ENCODE results near the gene MAGEA4. TPM values are rescaled to one million over a fixed set of nuclear protein-coding genes. Genes with fewer than 3 reads are reported as not detected.

Gene MAGEA4
- total RNA-seq, 4 donors from 2014 or later = not detected

- H3K36me3 ChIP-seq = no peaks in the 10 kb centered on the region
Measured at GRCh38 chrX:151954730-151955129, 42.0 kb downstream of the MAGEA4 start.

GRCh38 chrX:151958101-151958500 lies 45.4 kb downstream of the MAGEA4 start:
- Histone ChIP-seq H3K36me3 (no peaks in the 10 kb centered on the region), H3K9me3 (no peaks in the 10 kb centered on the region), H3K4me1 (no peaks in the 10 kb centered on the region), H3K27ac (no peak overlapping the region), H3K27me3 (no peaks in the 10 kb centered on the region), H3K4me3 (no peak overlapping the region)
- TF ChIP-seq POLR2A (IDR thresholded peaks at IDR 0.05) = no peak
- no peak for TF ChIP-seq CTCF (IDR thresholded peaks at IDR 0.05)
- no peak for DNase-seq
- intact Hi-C loops (cut with DNase I; ENCODE audit: low total_unique reads) = no loop called here

More at GRCh38 chrX:151954730-151955129, 42.0 kb downstream of the MAGEA4 start:
- no peak for DNase-seq
- Histone ChIP-seq H3K4me3 (no peak overlapping the region), H3K9me3 (no peaks in the 10 kb centered on the region), H3K27ac (no peak overlapping the region), H3K4me1 (no peaks in the 10 kb centered on the region), H3K27me3 (no peaks in the 10 kb centered on the region)
- intact Hi-C loops (cut with DNase I; ENCODE audit: low total_unique reads) = no loop called here
- no peak for TF ChIP-seq CTCF (IDR thresholded peaks at IDR 0.05)

GRCh38 chrX:151962034-151962433 lies 49.3 kb downstream of the MAGEA4 start:
- no peaks in the 10 kb centered on the region for H3K4me1 ChIP-seq
- TF ChIP-seq CTCF (IDR thresholded peaks at IDR 0.05) (no peak), POLR2A (IDR thresholded peaks at IDR 0.05) (no peak)
- no peak overlapping the region for H3K4me3 ChIP-seq
- intact Hi-C loops (cut with DNase I; ENCODE audit: low total_unique reads) = no loop called here
- no peaks in the 10 kb centered on the region for H3K27me3 ChIP-seq
- H3K27ac ChIP-seq = no peak overlapping the region
- no peaks in the 10 kb centered on the region for H3K9me3 ChIP-seq
- DNase-seq = no peak
- no peaks in the 10 kb centered on the region for H3K36me3 ChIP-seq

- no peak for TF ChIP-seq POLR2A (IDR thresholded peaks at IDR 0.05)
- TF ChIP-seq CTCF (IDR thresholded peaks at IDR 0.05) = no peak
- no peak for DNase-seq
- Histone ChIP-seq H3K27ac (no peak overlapping the region), H3K36me3 (no peaks in the 10 kb centered on the region), H3K4me3 (no peak overlapping the region), H3K4me1 (no peaks in the 10 kb centered on the region), H3K27me3 (no peaks in the 10 kb centered on the region), H3K9me3 (no peaks in the 10 kb centered on the region)
- intact Hi-C loops (cut with DNase I; ENCODE audit: low total_unique reads) = no loop called here
Measured at GRCh38 chrX:151966236-151966635, 53.5 kb downstream of the MAGEA4 start.

GRCh38 chrX:151970027-151970426 lies 57.3 kb downstream of the MAGEA4 start:
- no peak overlapping the region for H3K4me3 ChIP-seq
- DNase-seq = no peak
- TF ChIP-seq CTCF (IDR thresholded peaks at IDR 0.05) (no peak), POLR2A (IDR thresholded peaks at IDR 0.05) (no peak)
- no peak overlapping the region for H3K27ac ChIP-seq
- intact Hi-C loops (cut with DNase I; ENCODE audit: low total_unique reads) = no loop called here
- H3K27me3 ChIP-seq = no peaks in the 10 kb centered on the region
- H3K36me3 ChIP-seq = no peaks in the 10 kb centered on the region
- H3K4me1 ChIP-seq = no peaks in the 10 kb centered on the region
- no peaks in the 10 kb centered on the region for H3K9me3 ChIP-seq

All from uterus (tissue), 4 donors.